Parathyroid adenoma (tissue), 2 donors: Measurements from ENCODE around the gene TCF7.
"Not testable (repeated sequence)": the region's sequence is repeated elsewhere in the genome, so short reads cannot be mapped to it uniquely, and the experiment has no call there.

ENCODE experiments used
- H2AFZ ChIP-seq: fragments of 300-600 bp; sonication (generic); one replicate; pipeline ENCODE4 v1.7.0; 2017; ENCODE audit warnings: antibody characterized with exemption, mild to moderate bottlenecking
- H3K27ac ChIP-seq: fragments of 300-600 bp; sonication (generic); one replicate; pipeline ENCODE4 v1.7.0; 2017
- H3K27me3 ChIP-seq: fragments of 300-600 bp; sonication (generic); one replicate; pipeline ENCODE4 v1.7.0; 2017; ENCODE audit warnings: low read length; ENCODE audit not compliant: control insufficient read depth, insufficient read depth
- H3K36me3 ChIP-seq: fragments of 300-600 bp; sonication (generic); one replicate; pipeline ENCODE4 v1.7.0; 2017; ENCODE audit warnings: low read length; ENCODE audit not compliant: control insufficient read depth, insufficient read depth
- H3K4me1 ChIP-seq: fragments of 300-600 bp; sonication (generic); one replicate; pipeline ENCODE4 v1.7.0; 2017; ENCODE audit warnings: control low read depth
- H3K4me2 ChIP-seq: fragments of 300-600 bp; sonication (generic); one replicate; pipeline ENCODE4 v1.7.0; 2017; ENCODE audit warnings: low read length
- H3K4me3 ChIP-seq: fragments of 300-600 bp; sonication (generic); one replicate; pipeline ENCODE4 v1.7.0; 2017; ENCODE audit warnings: low read depth, low read length
- H3K79me2 ChIP-seq: fragments of 300-600 bp; sonication (generic); one replicate; pipeline ENCODE4 v1.7.0; 2017; ENCODE audit warnings: control low read depth
- H3K9ac ChIP-seq: fragments of 300-600 bp; sonication (generic); one replicate; pipeline ENCODE4 v1.7.0; 2017; ENCODE audit warnings: mild to moderate bottlenecking
- H3K9me3 ChIP-seq: fragments of 300-600 bp; sonication (generic); one replicate; pipeline ENCODE4 v1.7.0; 2017; ENCODE audit warnings: low read length; ENCODE audit not compliant: control insufficient read depth
- TF ChIP-seq, protein P1 (sequence below): fragments of 300-600 bp; sonication (generic); IDR thresholded peaks from one replicate; pipeline ENCODE4 v1.7.0; 2017; ENCODE audit warnings: antibody characterized with exemption, mild to moderate bottlenecking
- donor health status: primary hyperparathyroidism.

The TCF7 gene

DNA sequence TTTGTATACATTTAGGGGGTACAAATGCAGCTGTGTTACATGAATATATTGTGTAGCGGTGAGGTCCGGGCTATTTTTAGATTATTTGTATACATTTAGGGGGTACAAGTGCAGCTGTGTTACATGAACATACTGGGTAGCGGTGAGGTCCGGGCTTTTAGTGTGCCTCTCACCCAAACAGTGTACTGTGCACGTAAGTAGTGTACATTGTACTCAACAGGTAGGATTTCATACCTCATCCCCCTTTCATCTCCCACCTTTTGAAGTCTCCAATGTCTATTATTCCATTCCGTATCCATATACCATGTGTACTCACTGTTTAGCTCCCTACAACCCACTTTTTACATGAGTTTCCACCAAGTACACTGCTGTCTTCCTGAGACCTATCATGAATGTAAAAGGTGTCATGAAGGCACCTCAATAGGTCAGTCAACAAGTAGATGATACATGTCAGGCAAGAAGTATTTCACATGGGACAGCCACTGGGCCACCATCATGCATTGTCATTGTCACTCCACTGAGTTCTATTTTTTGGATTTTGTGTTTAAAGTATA lies 34.6 kb downstream of the TCF7 start:
- peaks cover 58% of the 10 kb centered on the region for H3K79me2 ChIP-seq
- H3K4me2 ChIP-seq = no peak overlapping the region
- no peak overlapping the region for H3K4me3 ChIP-seq
- H3K27me3 ChIP-seq = no peaks in the 10 kb centered on the region
- no peak overlapping the region for H2AFZ ChIP-seq
- no peaks in the 10 kb centered on the region for H3K9me3 ChIP-seq
- H3K4me1 ChIP-seq = peaks cover 11% of the 10 kb centered on the region
- H3K27ac ChIP-seq = no peak overlapping the region
- H3K9ac ChIP-seq = no peak overlapping the region
- TF ChIP-seq, protein P1, sequence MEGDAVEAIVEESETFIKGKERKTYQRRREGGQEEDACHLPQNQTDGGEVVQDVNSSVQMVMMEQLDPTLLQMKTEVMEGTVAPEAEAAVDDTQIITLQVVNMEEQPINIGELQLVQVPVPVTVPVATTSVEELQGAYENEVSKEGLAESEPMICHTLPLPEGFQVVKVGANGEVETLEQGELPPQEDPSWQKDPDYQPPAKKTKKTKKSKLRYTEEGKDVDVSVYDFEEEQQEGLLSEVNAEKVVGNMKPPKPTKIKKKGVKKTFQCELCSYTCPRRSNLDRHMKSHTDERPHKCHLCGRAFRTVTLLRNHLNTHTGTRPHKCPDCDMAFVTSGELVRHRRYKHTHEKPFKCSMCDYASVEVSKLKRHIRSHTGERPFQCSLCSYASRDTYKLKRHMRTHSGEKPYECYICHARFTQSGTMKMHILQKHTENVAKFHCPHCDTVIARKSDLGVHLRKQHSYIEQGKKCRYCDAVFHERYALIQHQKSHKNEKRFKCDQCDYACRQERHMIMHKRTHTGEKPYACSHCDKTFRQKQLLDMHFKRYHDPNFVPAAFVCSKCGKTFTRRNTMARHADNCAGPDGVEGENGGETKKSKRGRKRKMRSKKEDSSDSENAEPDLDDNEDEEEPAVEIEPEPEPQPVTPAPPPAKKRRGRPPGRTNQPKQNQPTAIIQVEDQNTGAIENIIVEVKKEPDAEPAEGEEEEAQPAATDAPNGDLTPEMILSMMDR = no peak
- H3K36me3 ChIP-seq = no peaks in the 10 kb centered on the region

DNA sequence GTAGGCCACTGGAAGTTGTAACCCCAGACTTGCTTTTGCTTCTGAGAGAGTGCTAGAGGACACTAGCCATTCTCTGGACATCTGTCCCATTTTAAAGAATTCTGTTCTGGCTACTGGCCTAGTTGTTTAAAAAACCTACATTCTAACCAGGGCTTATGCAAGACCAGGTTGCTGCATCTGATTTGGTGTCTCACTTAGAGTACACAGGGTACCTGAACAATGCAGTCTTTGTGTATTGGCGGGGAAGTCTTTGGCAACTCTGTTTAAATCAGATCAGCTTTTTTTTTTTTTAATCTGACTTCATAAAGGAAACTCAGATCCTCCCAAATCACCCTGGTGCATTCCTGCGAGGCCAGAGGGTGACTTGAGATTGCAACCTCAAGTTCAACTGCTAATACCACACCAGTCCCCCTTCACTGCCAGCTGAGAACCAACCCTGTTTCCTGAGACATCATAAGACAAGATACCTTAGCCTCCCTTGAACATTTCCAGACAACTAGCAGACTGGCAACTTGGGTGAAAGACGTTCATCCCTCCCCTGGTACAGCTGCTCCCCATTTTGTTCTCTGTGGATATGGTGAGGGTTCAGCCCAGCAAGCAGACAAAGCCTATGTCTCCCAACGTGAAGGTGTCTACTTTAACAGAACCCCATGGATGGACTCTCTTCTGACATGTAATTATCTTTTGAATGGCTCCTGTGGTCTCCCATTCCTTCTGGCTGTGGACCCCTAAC lies 35.3 kb downstream of the TCF7 start:
- H3K27ac ChIP-seq = peak overlapping the region; percentile 31
- H3K4me3 ChIP-seq = no peak overlapping the region
- peaks cover 52% of the 10 kb centered on the region for H3K79me2 ChIP-seq
- TF ChIP-seq, protein P1 = no peak
- H3K4me1 ChIP-seq = peaks cover 8% of the 10 kb centered on the region
- no peak overlapping the region for H3K4me2 ChIP-seq
- H3K9me3 ChIP-seq = no peaks in the 10 kb centered on the region
- no peak overlapping the region for H2AFZ ChIP-seq
- no peak overlapping the region for H3K9ac ChIP-seq
- H3K36me3 ChIP-seq = no peaks in the 10 kb centered on the region
- no peaks in the 10 kb centered on the region for H3K27me3 ChIP-seq

DNA sequence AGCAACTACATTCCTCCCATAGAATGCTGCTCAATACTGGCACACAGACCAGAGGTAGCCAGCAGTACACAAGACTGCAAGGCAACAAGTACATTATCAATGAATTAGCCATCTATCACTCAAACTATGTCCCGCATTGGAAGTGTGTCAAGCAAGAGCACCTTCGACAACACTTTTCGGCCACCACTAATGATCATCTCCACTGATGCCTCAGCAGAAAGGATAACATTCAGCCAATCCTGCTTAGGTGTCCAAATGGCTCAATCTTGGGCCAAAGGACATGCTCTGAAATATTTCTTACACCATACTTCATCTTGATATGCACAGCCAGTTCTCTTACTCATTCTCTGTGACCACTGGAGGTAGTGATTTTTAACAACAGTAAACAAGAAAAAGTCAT lies 37.2 kb downstream of the TCF7 start:
- no peak overlapping the region for H3K4me3 ChIP-seq
- no peak overlapping the region for H2AFZ ChIP-seq
- no peaks in the 10 kb centered on the region for H3K36me3 ChIP-seq
- no peak overlapping the region for H3K9ac ChIP-seq
- H3K27me3 ChIP-seq = no peaks in the 10 kb centered on the region
- peaks cover 7% of the 10 kb centered on the region for H3K4me1 ChIP-seq
- TF ChIP-seq, protein P1 = no peak
- no peak overlapping the region for H3K27ac ChIP-seq
- no peaks in the 10 kb centered on the region for H3K9me3 ChIP-seq
- no peak overlapping the region for H3K4me2 ChIP-seq
- H3K79me2 ChIP-seq = peaks cover 46% of the 10 kb centered on the region

DNA sequence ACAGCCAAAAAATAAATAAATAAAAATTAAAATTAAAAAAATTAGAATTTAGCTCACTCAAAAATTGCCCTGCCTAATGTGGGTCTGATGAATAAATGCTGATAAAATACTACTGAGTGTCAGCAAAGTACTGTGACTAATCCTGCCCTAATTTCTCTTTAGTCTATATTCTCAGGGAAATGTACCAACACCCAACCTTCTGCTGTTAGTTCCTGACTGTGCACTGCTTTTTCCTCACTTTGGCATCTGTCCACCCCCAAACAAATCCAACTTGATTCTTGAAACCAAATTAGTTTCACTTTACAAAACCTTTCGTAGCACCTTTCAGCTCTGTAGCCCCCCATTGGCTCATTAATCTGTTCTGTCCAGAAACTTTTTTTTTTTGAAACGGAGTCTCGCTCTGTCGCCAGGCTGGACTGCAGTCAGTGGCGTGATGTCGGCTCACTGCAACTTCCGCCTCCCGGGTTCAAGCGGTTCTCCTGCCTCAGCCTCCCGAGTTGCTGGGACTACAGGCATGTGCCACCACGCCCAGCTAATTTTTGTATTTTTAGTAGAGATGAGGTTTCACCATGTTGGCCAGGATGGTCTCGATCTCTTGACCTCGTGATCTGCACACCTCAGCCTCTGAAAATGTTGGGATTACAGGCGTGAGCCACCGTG lies 37.8 kb downstream of the TCF7 start:
- not testable (repeated sequence) for H3K4me2 ChIP-seq, H3K9ac ChIP-seq, H2AFZ ChIP-seq, H3K36me3 ChIP-seq, H3K4me3 ChIP-seq, H3K27me3 ChIP-seq, H3K27ac ChIP-seq, H3K4me1 ChIP-seq, H3K9me3 ChIP-seq
- peaks cover 40% of the 10 kb centered on the region for H3K79me2 ChIP-seq

DNA sequence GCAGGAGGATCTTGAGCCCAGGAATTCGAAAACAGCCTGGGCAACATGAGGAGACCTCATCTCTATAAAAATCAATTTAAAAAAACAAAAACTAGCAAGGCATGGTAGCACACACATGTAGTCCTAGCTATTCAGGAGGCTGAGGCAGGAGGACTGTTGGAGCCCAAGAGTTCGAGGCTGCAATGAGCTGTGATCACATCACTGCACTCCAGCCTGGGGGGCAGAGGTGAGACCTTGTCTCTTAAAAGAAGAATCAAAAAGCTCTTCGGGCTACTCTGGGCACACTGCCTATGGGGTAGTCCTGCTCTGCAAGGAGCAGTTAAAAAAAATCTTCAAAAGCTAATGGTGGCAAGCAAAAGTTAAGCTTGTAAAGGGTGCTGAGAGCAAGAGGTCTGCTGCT lies 38.8 kb downstream of the TCF7 start:
- Histone ChIP-seq H3K4me2 (no peak overlapping the region), H2AFZ (no peak overlapping the region), H3K4me1 (peaks cover 4% of the 10 kb centered on the region), H3K27me3 (no peaks in the 10 kb centered on the region), H3K27ac (no peak overlapping the region), H3K9ac (no peak overlapping the region), H3K79me2 (peaks cover 37% of the 10 kb centered on the region), H3K9me3 (no peaks in the 10 kb centered on the region), H3K36me3 (no peaks in the 10 kb centered on the region), H3K4me3 (no peak overlapping the region)
- TF ChIP-seq, protein P1 = no peak
